Brain microvascular endothelial cell (primary cell): Measurements from ENCODE around the gene ADCY3.

ENCODE experiments used
- DNase-seq: peaks from one replicate; pipeline ENCODE4 v3.0.0-alpha.2; 2020
- H3K27ac ChIP-seq: fragments of 250-450 bp; sonication (Bioruptor Pico); 2 replicates; pipeline ENCODE4 v1.5.1; 2020; ENCODE audit warnings: mild to moderate bottlenecking, moderate library complexity
- H3K27me3 ChIP-seq: fragments of 250-450 bp; sonication (Bioruptor Pico); replicated peaks from 2 replicates; pipeline ENCODE4 v1.5.1; 2020; ENCODE audit warnings: mild to moderate bottlenecking
- H3K36me3 ChIP-seq: fragments of 250-450 bp; sonication (Bioruptor Pico); replicated peaks from 2 replicates; pipeline ENCODE4 v1.5.1; 2020; ENCODE audit warnings: mild to moderate bottlenecking
- H3K4me3 ChIP-seq: 2 replicates; pipeline ENCODE4 v1.5.1; 2011; ENCODE audit warnings: low read depth, mild to moderate bottlenecking, control low read depth, low read length, moderate library complexity
- CTCF ChIP-seq: IDR thresholded peaks from 2 replicates; pipeline ENCODE4 v1.5.1; 2011; ENCODE audit warnings: low read depth, mild to moderate bottlenecking, moderate library complexity, low read length, control low read depth, inconsistent platforms; ENCODE audit errors: missing control alignments
- in situ Hi-C: cut with HindIII; loops from 2 replicates; pipeline ENCODE4 v1.10.0; 2017; ENCODE audit warnings: low sequenced_read_pairs, low pct_ligation_motif_present

Gene ADCY3

GRCh38 chr2:24886126-24886501, 33.9 kb downstream of the ADCY3 start:
- no peak for TF ChIP-seq CTCF
- no peak for DNase-seq
- in situ Hi-C loops = no loop called here
- Histone ChIP-seq H3K36me3 (no peaks in the 10 kb centered on the region), H3K27me3 (no peaks in the 10 kb centered on the region), H3K4me3 (no peak overlapping the region), H3K27ac (no peak overlapping the region)

GRCh38 chr2:24885221-24886125, 34.6 kb downstream of the ADCY3 start:
- H3K4me3 ChIP-seq = no peak overlapping the region
- H3K27ac ChIP-seq = no peak overlapping the region
- no peaks in the 10 kb centered on the region for H3K36me3 ChIP-seq
- H3K27me3 ChIP-seq = no peaks in the 10 kb centered on the region
- in situ Hi-C loops = no loop called here
- TF ChIP-seq CTCF = no peak
- DNase-seq = no peak

GRCh38 chr2:24883946-24884345, 36.1 kb downstream of the ADCY3 start:
- no peak for TF ChIP-seq CTCF
- Histone ChIP-seq H3K4me3 (no peak overlapping the region), H3K36me3 (no peaks in the 10 kb centered on the region), H3K27me3 (no peaks in the 10 kb centered on the region), H3K27ac (no peak overlapping the region)
- no peak for DNase-seq
- in situ Hi-C loops = no loop called here

GRCh38 chr2:24881623-24882022, 38.4 kb downstream of the ADCY3 start:
- in situ Hi-C loops = no loop called here
- Histone ChIP-seq H3K27me3 (no peaks in the 10 kb centered on the region), H3K4me3 (no peak overlapping the region), H3K27ac (no peak overlapping the region), H3K36me3 (no peaks in the 10 kb centered on the region)
- no peak for DNase-seq
- TF ChIP-seq CTCF = peak; percentile 37

- no peak for DNase-seq
- H3K4me3 ChIP-seq = no peak overlapping the region
- TF ChIP-seq CTCF = no peak
- in situ Hi-C loops = no loop called here
- no peaks in the 10 kb centered on the region for H3K27me3 ChIP-seq
- no peak overlapping the region for H3K27ac ChIP-seq
- H3K36me3 ChIP-seq = no peaks in the 10 kb centered on the region
Measured at GRCh38 chr2:24881158-24881557, 38.9 kb downstream of the ADCY3 start.

- TF ChIP-seq CTCF = no peak
- Histone ChIP-seq H3K27me3 (no peaks in the 10 kb centered on the region), H3K36me3 (no peaks in the 10 kb centered on the region), H3K27ac (no peak overlapping the region), H3K4me3 (no peak overlapping the region)
- DNase-seq = no peak
- in situ Hi-C loops = no loop called here
Measured at GRCh38 chr2:24878341-24878740, 41.7 kb downstream of the ADCY3 start.
